Measurements from ENCODE around the gene FEZF2. TPM values are rescaled to one million over a fixed set of nuclear protein-coding genes. Genes with fewer than 3 reads are reported as not detected.

FEZF2 gene
- total and polyA plus RNA-seq, 8 donors, result not detected

DNA sequence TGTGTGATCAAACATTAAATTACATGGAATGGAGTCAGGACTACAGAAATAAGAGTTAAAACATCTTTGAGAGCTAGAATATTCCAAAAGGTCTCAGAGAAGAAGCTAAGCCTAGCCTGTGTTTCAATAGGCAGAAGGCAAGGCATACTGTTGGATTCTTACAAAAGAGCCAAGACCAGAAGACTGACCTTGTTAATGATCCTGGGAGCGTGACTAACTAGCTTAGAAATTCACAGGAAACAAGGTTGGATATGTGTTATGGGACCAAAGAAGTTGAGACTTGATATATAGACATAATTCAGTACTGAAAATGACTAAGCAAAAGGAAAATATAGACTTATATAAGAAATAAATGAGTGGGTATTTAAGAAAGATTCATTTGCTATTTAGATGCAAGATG, 50.1 kb downstream of the FEZF2 start:
- no peak overlapping the region for H3K4me3 ChIP-seq
- peaks cover 0 to 3% (median 0%) of the 10 kb centered on the region in 4 donors for H3K9me3 ChIP-seq
- peaks cover 0 to 7% (median 4%) of the 10 kb centered on the region in 3 donors for H3K27me3 ChIP-seq
- WGBS, 5 donors, result 91 to 100% (median 93%) methylated on average over 1 of the region's 1 CpG
- H3K36me3 ChIP-seq, result peaks cover 0 to 20% (median 13%) of the 10 kb centered on the region in 4 donors
- no peak overlapping the region for H3K27ac ChIP-seq
- no peak for DNase-seq
- TF ChIP-seq POLR2A (IDR thresholded peaks at IDR 0.05) (no peak), POLR2AphosphoS5 (IDR thresholded peaks at IDR 0.05) (no peak), EP300 (IDR thresholded peaks at IDR 0.05) (no peak)
- TF ChIP-seq, protein P1, sequence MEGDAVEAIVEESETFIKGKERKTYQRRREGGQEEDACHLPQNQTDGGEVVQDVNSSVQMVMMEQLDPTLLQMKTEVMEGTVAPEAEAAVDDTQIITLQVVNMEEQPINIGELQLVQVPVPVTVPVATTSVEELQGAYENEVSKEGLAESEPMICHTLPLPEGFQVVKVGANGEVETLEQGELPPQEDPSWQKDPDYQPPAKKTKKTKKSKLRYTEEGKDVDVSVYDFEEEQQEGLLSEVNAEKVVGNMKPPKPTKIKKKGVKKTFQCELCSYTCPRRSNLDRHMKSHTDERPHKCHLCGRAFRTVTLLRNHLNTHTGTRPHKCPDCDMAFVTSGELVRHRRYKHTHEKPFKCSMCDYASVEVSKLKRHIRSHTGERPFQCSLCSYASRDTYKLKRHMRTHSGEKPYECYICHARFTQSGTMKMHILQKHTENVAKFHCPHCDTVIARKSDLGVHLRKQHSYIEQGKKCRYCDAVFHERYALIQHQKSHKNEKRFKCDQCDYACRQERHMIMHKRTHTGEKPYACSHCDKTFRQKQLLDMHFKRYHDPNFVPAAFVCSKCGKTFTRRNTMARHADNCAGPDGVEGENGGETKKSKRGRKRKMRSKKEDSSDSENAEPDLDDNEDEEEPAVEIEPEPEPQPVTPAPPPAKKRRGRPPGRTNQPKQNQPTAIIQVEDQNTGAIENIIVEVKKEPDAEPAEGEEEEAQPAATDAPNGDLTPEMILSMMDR (IDR thresholded peaks at IDR 0.05), result no peak
- H3K4me1 ChIP-seq, result peaks cover 4 to 16% (median 12%) of the 10 kb centered on the region in 4 donors
- intact Hi-C loops (cut with DNase I; ENCODE audit: low total_unique reads), result no loop called here
